Activated naive CD4-positive, alpha-beta T cell (primary cell): ENCODE results near the gene TEAD1.

ENCODE experiments used
- DNase-seq, 4 experiments: peaks; one replicate each; lab custom pipeline; 2025; lab: John Stamatoyannopoulos, UW

The TEAD1 gene

DNA sequence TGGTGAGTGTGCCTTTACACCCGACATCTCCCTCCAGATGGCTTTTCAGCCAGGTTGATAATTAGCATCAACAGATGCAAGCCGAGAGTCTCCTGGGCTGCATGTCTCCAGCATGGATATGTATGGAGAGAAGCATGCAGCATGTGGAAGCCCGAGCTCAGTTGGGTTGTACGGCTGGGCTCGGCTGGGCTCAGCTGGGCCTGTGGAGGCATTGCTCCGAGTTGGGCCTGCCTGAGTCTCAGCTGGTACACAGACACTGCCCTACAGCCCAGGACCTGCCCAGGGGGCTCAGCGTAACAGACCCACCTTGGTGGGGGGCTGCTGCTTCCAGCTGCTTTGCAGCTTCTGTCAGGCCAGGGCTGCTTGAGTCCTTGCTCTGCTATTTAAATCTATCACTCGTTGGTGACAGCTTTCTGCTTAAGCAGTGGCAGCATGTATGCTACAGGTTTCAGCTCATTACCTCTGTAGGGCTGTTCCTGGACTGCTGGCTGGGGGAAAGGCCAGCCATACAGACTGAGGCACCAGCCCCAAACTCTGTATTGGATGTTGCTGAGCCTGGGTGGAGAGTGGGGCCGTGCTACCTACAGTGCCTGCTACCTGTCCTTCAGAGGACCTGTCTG is 115.5 kb downstream of the TEAD1 start:
- no peak for DNase-seq

DNA sequence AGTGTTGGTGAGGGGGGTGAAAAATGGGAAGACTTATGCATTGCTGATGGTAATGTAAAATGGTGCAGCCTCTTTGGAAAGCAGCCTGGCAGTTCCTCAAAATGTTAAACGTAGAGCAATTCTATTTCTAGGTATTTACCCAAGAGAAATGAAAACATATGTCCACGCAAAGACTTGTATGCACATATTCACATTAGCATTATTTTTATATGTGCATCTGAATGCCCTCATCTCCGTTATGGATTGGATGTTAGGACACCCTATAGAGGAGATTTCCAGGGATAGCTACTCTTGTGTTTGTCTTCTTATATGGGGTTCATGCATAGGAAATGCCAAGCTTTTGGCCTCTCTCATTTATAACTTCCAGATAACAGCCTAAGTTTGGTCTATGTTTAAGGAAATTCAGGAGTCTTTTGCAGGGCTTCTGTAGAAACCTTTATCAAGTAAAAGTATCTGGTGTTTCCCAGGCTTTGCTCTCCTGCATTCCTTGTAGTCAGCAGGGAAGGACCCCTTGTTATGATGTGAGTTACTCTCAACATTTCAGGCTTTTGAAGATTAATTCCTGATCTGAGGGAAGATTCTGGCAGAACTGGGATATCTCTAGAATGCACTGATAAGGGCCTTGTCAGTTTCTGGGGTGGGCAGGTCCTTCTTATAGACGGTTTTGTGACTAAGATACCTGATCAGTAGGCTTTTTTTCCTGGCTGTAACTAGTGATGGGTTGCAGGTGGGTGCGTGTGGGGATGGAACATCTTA is 116.8 kb downstream of the TEAD1 start:
- DNase-seq, result no peak

DNA sequence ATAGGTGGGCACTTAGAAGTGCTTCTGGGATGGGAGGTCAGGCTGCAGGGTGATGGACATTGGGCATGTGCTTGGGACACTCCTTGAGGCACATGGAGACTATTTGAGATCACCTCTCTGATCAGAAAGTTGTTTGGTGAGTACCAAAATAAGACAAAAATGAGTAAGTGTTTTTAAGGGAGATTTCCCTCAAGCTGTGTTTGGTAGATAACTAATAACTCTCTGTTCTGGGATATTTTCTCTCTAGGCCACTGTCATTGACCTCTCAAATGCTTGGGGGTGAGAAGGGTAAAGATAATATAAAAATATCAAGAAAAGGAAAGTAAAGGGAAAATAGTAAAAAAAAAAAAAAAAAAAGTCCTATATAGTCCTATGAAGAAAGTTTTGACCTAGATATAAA is 117.8 kb downstream of the TEAD1 start:
- no peak for DNase-seq

DNA sequence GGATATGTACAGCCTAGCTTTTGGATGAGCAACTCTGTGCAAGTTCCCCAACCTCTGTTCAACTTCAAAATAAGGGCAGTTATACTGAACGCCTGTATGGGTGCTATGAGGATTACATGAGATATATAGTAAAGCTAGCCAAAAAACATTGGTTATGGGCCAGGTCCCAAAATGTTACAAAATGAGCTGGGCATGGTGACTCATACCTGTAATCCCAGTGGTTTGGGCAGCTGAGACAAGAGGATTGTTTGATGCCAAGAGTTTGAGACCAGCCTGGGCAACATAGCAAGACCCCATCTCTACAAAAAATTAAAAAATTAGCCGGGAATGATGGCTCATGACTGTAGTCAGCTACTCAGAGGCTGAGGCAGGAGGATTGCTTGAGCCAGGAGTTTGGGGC is 118.4 kb downstream of the TEAD1 start:
- DNase-seq, result no peak

DNA sequence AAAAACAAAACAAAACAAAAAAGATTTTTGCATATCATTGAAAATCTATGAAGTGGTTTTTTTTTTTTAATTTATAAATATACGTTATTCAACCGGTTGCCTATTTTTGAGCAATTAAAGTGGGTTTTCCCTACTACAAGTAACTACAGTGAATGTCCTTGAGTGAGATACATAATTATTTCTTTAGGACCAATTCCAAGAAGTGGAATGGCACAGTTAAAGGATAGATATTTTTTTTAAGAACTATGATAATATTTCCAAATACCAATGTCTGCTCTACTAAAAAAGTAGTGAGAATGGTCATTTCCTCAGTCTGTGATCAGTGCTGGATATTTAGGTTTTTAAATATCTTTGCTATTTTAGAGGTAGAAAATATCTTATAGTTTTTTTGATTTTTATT is 118.8 kb downstream of the TEAD1 start:
- DNase-seq, result no peak

DNA sequence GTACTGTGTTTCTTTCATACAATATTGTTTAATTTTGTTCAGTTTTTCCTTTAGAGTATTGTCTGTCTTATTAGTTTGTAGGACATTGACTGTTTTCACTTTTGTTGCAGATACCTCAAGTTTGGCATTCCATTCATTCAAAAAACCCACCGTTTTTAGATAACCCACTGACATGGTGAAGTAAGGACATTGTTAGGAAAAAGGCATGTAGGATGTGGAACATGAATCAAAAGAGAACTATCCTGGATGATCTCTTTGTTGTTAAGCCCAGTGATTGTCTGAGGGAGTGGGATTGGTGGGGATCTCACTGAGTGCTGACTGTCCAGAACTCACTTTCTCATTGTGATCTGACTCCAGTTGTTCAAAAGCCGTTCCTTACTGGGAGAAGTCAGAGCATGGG is 119.3 kb downstream of the TEAD1 start:
- DNase-seq, result no peak

DNA sequence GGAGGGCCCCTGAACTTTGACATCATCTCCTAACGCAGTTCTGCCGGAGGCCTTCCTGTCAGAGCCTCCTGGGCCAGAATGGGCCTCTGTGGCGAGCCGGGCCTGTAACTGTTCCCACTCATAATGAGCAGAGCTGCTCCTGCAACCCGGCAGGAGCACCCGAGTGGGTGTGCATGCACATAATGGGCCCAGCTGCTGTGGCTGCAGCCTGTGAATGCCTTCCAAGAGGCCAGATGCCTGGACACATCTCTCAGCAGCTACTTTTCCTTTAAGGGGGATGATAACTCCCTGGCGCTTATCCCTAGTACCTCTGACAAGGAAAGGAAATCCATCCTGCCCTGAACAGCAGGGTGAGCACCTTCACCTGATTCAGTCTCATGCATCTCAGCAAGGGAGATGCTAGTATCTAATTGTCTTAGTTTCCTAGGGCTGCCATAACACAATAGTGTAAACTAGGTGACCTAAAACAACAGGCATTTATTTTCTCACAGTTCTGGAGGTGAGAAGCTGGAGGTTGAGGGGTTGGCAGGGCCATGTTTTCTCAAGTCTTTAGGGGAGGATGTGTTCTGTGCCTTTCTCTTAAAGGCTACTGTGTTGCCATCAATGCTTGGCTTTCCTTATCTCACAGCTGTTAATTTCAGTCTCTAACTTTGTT is 120.5 kb downstream of the TEAD1 start:
- no peak for DNase-seq

DNA sequence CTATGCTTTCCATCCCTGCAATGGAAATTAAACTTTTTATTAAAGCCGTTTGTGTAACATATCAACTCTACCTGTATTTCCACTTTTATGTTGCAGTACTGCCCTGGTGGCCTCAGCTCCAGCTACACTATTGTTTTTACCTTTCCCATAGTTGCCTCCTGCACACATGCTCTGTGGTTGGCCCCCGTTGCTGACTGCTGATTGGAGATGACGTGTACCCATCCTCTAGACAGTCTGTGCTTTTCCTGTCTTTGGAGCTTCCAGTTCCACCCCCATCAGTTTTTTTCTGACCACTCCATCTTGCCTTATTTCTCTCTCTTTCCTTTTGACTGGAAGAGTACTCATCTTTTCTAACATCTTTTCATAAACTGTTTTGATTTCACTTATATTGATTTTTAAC is 123.8 kb downstream of the TEAD1 start:
- DNase-seq, result no peak

DNA sequence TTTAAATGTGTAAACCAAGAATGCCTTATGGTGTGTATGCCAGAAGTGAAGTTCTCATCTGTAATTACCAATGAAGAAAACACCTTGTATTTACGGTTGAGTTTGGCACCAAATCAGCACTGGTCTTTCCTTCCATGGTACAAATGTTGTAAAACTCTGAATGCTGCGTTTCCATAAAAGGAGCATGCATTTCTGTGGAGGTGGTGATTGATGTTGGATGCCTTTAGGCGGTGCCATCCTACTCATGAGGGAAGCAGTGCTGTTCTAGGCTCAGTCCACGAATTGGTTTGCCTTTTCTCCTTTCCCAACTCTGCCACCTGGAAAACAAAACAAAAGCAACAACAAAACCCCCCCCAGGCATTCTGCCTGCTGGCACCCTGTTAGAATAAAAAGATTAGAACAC is 124.4 kb downstream of the TEAD1 start:
- no peak for DNase-seq

DNA sequence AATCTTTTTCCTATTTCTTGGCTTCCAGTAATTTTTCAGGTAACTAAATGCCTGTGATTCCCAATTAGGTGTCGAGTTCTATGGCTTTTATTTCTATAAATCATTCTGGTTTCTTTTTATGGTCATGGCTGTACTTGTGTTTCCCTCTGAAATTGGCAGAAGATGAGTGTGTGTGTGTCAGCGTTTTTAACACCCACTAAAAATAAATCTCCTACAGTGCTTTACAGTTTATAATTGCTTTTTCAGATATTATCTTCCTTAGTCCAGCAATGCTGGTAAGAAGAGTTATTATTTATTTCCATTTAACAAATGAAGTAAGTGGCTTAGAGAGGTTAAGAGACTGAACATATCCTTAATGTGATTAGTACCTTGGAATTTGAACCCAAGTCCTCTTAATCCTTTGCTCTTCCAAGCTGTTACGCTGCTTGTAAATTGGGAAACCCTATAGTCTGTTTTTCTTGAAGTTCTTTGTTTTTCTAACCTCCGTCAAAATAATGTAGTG is 125.2 kb downstream of the TEAD1 start:
- DNase-seq, result no peak

DNA sequence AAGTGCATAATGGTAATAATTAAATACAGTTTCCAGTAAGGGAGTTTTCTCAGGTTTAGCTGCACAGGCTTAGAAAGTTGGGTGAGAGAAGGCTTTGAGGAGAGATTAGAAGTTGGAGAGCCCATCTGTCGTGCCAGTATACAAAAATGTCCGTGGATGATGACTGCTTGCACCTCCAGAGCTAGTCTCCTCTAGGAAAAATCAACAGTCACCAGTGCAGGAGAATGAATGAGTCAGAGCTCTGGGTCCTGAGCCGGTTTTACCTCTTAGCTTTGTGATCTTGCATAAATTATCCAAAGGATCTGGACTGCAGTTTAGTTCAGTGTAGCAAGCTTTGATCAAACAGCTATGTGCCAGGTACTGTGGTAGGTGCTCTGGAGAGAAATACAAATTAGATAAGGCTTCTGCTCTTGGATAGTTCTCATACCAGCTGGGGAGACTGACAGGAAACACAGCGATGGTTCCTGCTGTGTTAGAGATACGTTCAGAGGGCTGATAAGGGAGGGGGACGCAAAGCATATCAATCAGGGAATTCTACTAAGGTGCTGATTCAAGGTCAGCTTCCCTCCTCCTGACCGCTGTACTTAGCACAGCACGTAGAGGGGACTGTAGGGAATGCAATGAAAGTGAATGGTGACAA is 125.9 kb downstream of the TEAD1 start:
- DNase-seq, result no peak

DNA sequence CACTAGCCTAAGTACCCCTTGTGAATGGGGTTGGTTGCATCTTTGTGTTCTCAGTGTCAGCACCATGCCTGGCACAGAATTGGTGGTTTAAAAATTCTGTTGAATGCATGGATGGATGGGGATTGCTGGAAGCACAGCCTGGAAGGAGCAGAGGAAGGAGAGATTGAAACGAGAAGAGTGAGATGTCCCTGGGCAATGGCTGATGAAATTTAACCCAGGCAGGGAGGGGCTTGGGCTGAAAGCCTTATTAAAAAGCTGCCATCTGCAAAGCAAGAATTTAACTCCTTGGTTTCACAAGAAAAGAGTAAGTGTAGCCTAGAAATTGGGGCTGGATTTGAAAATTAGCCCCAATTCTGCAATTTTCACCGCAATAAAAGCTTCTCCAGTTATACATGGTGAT is 126.7 kb downstream of the TEAD1 start:
- DNase-seq, result no peak

DNA sequence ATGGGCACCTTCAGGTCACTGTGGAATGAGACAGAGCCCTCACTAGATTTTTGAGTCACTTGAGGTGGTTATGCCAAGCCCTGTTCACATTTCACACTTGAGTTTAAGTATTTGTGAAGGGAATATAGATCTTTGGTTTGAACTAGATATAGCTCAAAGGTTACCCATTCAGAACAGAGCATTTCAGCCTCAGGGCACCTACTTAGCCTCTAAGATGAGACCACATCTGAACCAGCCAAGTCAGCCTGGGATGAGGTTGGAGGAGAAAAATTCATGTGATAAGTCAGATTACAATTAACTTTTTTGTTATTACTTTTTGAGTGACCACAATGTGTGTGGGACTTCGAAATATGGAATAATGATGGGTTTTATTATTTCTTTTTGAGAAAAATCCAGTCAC is 127.8 kb downstream of the TEAD1 start:
- no peak for DNase-seq

DNA sequence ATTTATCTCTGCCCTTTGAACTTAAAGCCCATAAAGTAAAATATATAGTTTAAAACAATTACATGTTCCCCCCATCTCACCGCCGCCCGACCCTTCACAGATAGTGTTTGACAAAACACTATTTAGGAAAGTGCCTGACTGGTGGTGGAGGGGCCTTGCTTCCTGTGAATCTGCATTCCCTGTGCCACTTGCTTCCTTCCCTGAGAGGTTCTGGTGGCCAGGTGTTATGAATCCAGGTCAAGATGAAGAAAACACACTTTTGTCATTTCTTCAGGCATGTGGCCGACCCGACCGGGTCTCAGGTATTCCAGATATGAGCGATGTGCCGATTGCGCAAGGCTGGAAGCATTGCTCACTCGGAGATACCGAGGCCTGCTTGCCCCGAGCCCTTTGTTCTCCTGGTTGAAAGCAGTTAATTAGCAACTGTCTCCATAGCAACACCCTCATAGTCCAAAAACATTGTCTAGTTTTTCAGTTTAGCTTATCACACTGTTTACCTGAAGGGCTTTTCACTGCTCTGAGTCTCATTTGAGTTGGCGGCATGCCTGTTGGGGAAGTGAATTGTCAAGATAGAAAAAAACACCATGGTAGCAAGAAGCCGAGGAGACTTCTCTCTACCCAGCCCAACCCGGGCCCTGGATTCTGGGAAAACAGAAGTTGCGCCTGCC is 128.3 kb downstream of the TEAD1 start:
- DNase-seq, result no peak

DNA sequence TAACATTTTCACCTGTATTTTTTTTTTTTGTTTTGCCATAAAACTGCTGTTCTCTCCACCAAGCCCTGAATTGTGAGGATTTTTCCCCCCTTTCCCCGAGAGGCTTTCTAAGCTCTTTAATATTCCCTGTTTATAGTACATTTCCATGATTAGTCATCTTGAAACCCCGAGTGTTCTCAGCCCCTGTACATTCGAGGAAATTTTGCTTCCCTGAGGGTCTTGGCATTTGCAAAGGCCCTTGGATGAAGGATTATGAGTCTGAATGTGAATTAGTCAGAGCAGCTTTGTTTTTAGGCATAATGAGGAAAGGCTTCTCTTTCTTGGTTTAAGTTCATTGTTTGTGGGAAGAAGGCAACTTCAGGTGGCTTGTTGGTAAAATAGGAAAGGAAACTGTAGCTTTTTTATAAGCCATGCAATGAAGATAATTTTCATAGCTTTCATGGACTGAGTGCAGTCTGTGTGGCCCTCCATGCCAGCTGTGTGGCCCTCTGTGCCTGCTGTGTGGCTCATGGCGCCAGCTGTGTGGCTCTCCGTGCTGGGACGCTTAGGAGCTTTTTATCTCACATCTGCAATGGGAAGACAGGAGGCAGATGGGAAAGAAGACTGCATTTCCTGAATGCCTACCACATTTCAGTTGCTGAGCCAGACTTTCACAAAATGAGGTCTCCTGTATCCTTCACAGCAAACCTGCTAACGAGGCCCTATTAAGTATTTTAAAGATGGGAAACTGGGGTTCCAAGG is 129.0 kb downstream of the TEAD1 start:
- no peak for DNase-seq

DNA sequence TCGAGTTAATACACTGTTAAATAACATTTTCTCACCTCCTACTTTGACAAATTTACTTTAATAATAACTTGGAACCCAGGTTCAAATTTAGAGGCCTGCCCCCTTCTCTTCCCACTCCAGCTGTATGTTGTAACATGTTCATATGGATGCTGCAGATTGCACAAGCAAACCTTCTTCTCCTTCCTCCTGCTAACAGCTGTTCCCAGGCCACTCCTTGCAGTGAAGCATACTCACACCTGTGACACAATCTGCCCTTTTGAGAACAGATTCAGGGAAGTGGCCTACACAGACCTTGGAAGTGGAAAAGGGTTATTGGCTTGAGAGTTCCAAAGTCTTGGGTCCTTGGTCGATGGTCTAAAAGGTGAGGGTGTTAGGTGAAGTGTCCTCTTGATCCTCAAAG is 131.9 kb downstream of the TEAD1 start:
- DNase-seq, result no peak

DNA sequence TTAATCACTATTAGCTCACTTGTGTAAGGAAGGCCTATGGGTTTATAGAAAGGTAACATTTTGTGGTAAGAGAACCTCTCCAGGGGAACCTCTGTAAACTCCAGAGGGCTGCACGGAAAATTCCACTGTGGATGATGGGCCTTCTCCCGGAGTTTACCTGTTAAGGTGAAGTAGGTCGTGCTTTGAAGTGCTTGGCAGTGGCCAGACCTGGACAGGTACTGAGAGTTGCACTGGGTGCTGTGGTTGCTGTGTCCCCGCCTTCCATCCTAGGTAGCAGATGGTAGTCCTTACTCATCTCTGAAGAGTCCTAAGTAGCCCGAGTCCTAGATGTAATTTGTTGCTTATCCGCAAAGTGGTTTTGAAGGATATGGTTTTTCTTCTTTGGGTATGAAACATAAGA is 133.4 kb downstream of the TEAD1 start:
- DNase-seq, result no peak

DNA sequence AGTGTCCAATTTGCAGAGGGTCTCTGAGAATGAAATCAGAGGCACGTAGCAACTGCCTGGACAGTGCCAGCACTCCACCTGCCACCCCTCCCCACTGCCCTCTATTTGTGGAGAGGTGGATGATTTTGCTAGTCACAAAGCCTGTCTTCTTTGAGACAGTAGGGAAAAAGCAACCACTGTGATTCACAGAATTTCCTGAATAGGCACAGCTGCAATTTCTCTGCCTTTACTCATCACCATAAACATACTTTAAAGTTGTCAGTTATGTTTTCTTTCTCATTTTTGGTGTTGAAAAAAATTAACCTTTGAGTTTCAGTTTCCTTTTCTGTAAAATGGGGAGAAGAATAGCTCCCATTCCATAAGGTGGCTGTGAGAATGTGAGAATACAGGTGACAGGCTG is 134.3 kb downstream of the TEAD1 start:
- DNase-seq, result no peak

DNA sequence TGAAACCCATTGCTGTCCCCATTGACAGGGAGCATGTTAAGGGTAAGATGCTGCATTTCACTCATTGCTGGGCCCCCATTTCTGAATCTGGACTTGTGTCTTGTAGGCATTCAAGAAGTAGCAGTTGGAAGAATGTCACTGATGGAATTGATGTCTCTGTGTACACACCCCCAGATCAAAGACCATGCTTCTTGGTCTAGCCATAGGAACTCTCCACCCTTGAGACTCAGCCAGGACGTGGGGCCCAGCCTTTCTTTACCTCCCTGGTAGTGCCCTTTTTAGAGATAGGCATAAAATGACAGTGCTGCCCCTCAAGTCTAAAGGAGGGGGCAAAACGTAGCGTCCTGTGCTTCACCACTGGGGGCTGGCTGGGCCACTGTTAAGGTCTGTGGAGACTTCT is 135.1 kb downstream of the TEAD1 start:
- DNase-seq, result no peak

DNA sequence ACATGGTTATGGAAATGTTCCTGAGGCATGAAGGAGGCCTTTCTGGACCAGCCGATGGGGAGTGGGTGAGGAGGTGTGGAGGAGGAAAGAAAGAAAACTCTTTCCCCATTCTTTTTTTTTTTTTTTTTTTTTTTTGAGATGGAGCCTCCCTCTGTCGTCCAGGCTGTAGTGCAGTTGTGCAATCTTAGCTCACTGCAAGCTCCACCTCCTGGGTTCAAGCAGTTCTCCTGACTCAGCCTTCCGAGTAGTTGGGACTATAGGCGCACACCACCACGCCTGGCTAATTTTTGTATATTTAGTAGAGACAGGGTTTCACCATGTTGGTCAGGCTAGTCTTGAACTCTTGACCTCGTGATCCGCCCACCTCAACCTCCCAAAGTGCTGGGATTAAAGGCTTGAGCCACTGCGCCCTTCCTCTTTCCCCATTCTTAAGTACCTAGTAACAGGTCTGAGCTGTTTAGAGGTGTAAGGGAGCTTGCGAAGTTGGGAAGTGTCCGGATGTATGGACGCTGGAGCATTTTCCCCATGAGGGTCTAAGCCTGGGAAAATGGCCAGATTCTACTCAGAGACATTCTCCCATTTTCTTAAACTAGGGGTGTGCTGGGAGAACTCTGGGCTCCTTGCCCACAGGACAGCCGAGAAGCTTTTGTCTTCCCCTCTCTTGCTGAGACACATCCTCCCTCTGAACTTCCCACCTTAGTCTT is 135.8 kb downstream of the TEAD1 start:
- DNase-seq, result no peak

DNA sequence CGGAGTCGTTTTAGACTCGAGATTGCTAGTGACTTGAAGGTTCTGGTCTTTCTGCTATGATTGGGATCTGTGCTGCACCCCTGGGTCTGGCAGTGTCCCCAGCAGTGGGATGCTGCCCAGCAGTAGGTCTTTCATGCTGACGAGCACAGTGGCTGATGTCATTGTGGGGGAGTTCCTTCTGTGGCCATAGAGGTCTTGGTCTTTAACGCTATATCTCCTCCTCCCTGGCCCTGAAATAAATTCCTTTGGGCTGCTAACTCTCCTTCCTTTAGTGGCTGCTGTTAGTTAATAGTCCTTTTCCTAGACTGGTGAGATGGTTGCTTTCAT is 136.3 kb downstream of the TEAD1 start:
- no peak for DNase-seq
